NCI-H2196 (cell line): ENCODE results near the gene KRTAP4-16.
"Not testable (repeated sequence)": the region's sequence is repeated elsewhere in the genome, so short reads cannot be mapped to it uniquely, and the experiment has no call there.

Experiments
- DNase-seq: peaks from one replicate; lab custom pipeline; 2025; ENCODE audit not compliant: unreplicated experiment; lab: John Stamatoyannopoulos, UW

KRTAP4-16 gene

DNA sequence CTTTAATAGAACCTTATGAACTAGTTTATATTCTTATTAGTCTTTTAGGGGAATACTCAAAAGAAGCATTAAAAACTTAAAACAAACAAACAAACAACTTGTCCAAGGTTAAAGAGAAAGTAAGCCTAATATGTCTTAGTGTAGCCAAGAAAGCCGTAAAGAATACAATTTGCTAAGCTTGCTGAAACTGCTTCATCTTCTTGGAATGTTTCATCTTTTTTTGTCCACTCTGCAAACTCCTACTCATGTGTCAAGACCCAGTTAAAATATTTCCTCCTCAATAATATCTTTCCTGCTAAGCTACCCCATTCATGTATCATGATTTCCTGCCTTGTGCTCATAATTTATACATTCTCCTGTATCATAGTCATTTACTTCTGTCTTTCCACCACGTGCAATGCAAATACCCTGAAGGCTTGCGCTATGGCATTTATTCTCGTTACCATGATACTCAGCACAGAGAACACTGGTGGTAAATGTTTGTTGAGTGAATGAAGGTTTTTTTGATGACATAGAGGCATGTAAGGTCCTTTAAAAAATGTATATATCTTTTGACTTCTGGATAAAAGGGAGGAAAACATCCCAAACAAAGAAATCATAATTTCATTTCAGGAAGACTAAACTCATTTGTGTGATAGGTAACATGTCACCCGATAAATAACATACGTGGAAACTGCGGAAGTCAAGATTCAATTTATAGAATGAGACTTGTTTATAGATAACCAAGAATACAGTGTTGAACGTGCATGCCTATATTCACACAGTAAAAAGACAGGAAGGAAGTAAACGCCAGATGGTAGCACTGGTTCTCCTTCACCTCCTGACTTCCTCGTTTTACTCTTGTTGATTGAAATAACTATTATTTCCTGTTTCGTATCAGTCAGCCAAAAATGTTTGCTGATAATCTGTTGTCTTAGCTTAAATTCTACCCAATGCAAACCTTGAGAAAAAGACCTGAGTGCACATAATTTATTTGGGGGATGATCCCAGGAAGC lies 18.0 kb upstream of the KRTAP4-16 start:
- not testable (repeated sequence) for DNase-seq

DNA sequence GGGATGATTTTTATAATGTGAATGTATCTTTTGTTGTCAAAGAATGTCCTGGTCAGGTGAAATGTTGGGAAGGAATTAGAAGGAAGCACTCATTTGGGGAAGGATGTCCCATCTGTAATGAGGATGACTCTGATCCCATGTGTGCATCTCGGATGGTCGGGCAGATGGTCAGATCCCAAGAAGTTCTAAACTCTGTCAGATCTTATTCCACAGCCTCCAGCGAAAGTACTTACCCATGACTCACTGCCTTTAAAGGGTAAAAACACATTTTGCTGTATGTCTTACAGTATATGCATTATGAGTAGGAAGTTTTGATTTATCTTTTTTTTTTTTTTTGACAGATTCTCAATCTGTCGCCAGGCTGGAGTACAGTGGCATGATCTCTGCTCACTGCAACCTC lies 16.7 kb upstream of the KRTAP4-16 start:
- DNase-seq, result no peak

DNA sequence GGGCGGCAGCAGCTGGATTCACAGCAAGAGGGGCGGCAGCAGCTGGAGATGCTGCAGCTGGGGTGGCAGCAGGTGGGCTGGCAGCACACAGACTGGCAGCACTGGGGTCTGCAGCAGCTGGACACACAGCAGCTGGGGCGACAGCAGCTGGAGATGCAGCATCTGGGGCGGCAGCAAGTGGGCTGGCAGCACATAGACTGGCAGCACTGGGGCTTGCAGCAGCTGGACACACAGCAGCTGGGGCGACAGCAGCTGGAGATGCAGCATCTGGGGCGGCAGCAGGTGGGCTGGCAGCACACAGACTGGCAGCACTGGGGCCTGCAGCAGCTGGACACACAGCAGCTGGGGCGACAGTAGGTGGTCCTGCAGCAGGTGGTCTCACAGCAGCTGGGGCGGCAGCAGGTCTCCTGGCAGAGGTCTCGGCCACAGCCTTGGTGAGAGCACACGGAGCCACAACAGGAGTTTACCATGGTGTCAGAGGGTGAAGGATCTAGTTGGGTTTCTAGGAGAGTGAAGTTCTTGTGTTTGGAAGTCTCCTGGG lies 15.9 kb upstream of the KRTAP4-16 start, which contains the start of gene KRTAP4-11:
TSS of gene KRTAP4-11 (minus strand) at position 528 of the 541 bp plus-strand sequence. CDS start at position 470, 58 bp downstream.
- not testable (repeated sequence) for DNase-seq

DNA sequence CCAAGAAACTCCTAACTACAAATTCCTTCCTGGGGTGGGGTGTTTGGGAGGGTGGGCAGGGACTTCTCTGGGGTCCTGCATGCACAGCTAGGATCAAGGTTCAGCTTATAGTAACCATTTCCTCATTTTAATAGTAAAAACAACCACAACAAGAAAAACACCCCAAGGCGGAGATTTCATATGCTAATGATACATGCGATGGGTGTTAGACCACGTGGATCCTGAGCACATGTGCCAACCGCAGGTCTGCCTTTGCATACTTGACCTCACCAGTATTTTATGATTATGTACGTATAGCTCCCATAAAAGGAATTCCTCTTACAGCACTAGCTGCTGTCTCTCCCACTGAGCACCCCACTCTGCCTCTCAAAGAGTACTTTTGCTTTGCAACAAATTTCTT lies 14.3 kb upstream of the KRTAP4-16 start:
- no peak for DNase-seq

DNA sequence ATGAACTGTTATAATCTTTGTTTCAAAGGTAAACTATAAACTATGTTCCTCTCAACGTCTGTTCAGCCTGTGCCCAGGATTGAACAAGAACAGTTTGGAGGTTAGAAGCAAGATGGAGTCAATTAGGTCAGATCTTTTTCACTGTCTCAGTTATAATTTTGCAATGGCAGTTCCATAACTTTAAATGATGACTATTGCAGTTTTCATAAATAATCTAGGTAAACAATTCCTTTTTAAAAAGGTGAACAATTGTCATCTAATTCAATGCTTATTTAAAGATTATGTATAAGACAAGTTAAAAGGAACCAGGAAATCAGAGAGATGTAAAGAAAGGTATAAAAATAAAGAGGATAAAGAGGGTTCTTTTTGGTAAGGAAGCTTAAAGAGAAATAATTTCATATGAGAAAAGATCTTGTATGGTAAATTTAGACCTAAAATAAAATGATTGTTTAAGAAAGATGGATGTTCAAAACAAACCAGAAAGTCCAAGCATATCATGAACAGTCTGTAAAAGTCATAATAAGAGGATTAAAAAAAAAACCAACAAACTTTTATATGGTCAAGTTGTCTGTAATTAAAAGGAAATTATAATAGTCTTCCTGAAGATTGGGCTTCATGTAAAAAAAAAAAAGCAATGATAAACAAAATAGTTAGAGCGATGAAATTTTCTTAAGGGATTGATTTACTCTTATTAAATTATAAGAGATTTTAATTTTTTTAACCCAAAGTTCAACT lies 9.3 kb upstream of the KRTAP4-16 start:
- DNase-seq, result no peak

DNA sequence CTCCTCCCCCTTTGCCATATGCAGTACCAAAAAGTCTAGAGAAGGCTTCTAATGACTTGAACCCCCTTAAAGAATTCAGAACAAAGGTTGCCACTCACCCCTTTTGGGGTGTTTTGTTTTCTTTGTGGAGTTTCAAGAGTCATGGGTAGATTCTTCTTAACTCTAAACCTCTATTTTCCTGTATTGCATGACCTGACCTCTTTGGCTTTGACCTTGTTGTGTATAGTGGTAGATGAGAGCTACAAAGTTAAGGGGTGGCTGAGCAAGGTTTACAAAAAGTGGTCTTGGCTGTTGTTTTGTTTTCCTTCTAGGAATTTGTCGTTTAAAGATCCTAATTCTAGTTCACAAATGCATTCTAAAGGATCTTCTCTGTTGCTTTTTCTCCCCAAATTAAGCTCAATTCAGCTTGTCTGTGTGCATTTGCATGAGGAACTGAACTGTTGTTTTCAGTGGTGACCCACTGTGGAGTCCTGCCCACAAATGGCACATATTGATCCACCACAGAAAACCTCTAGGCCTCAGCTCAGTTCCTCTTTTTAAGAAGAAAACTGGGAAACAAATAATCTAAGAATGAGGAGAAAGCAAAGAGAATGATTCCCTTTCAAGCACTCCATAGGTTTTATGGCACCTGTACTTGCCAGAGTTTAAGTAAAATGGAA lies 6.8 kb upstream of the KRTAP4-16 start:
- not testable (repeated sequence) for DNase-seq

DNA sequence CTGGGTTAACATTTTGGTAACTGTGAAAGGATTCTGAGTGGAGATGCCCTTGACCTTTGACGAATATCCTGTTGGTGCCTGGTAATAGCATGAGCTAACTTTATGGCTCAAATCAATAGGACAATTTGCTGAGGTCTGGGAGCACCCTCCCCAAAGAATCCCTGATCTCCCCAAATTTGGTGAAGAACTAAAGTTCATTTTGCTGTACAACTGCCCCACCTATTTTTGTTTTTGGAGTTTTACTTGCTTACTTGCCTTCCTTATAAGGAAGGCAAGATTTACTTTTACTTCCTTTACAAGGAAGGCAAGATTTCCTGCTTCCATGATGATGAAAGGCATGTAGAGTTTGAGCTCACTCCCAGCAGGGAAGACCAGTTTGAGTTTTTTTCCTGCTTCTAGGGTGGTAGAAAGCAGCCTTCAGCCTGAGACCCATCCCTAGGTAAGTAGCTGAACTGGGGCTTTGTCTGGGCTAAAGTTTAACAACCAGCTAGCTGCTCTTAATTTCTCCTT lies 6.0 kb upstream of the KRTAP4-16 start:
- no peak for DNase-seq

DNA sequence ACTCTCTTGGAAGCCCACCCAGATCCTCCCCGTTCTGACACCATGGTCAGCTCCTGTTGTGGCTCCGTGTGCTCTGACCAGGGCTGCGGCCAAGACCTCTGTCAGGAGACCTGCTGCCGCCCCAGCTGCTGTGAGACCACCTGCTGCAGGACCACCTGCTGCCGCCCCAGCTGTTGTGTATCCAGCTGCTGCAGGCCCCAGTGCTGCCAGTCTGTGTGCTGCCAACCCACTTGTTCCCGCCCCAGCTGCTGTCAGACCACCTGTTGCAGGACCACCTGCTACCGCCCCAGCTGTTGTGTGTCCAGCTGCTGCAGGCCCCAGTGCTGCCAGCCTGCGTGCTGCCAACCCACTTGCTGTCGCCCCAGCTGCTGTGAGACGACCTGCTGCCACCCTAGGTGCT lies 3.3 kb upstream of the KRTAP4-16 start, which contains the start of gene KRTAP4-9:
TSS of gene KRTAP4-9 (plus strand) at position 43 of the 400 bp plus-strand sequence. CDS start at position 43, 0 bp downstream.
- not testable (repeated sequence) for DNase-seq

DNA sequence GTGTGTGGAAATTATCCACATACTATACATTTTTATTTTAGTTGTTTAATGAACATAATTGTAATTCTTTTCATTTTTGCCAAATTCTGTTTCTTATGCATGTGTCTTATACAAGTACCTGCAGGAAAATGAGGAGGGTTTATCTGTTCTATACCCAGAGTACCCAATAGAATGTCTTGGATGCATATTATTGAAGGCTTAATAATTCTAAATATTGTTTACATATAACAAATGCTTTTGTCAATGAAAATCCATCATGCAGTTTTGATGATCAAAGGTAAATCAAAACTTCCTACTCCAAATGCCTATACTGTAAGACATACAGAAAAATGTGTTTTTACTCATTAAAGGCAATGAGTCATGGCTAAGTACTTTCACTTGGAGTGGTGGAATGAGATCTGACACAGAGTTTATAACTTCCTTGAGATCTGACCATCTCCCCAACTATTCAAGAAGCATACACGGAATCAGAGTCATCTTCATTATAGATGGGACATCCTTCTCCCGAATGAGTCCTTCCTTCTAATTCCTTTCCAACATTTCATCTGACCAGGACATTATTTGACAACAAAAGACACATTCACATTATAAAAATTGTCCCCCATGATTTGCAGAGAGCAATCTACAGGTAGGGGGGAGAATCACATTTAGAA lies 2.5 kb upstream of the KRTAP4-16 start:
- not testable (repeated sequence) for DNase-seq

DNA sequence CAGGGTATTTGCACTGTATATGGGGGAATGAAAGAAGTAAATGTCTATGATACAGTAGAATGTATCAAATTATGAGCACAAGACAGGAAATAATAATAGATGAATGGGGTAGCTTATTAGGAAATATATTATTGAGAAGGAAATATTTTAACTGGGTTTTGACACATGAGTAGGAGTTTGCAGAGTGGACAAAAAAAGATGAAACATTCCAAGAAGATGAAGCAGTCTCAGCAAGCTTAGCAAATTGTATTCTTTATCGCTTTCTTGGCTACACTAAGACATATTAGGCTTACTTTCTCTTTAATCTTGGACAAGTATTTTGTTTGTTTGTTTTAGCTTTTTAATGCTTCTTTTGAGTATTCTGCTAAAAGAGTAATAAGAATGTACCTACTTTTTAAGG lies 1.9 kb upstream of the KRTAP4-16 start:
- no peak for DNase-seq

DNA sequence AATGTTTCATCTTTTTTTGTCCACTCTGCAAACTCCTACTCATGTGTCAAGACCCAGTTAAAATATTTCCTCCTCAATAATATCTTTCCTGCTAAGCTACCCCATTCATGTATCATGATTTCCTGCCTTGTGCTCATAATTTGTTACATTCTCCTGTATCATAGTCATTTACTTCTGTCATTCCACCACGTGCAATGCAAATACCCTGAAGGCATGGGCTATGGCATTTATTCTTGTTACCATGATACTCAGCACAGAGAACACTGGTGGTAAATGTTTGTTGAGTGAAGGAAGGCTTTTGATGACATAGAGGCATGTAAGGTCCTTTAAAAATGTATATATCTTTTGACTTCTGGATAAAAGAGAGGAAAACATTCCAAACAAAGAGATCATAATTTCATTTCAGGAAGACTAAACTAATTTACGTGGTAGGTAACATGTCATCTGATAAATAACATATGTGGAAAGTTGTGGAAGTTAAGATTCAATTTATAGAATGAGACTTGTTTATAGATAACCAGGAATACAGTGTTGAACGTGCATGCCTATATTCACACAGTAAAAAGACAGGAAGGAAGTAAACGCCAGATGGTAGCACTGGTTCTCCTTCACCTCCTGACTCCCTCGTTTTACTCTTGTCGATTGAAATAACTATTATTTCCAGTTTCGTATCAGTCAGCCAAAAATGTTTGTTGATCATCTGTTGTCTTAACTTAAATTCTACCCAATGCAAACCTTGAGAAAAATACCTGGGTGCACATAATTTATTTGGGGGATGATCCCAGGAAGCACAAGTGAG lies 2.1 kb downstream of the KRTAP4-16 start:
- DNase-seq, result not testable (repeated sequence)

DNA sequence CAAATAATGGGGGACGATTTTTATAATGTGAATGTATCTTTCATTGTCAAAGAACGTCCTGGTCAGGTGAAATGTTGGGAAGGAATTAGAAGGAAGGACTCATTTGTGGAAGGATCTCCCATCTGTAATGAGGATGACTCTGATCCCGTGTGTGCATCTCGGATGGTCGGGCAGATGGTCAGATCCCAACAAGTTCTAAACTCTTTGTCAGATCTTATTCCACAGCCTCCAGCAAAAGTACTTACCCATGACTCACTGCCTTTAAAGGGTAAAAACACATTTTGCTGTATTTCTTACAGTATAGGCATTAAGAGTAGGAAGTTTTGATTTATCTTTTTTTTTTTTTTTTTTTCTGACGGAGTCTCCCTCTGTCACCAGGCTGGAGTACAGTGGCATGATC lies 3.5 kb downstream of the KRTAP4-16 start:
- no peak for DNase-seq

DNA sequence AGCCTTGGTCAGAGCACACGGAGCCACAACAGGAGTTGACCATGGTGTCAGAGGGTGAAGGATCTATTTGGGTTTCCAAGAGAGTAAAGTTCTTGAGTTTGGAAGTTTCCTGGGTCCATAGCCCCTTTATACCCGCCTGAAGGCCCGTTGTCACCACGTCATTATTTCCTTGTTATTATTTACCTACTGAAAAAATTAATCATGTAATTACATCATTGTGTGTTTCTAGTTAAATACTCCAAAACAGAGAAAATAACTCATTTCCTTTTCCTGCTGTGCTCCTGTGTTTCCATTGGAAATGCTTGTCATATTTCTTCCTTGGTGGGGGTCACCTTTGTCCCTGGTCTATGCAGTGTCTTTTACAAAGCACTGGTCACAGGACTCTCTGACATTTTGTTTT lies 4.0 kb downstream of the KRTAP4-16 start, which contains the start of gene KRTAP4-8:
TSS of gene KRTAP4-8 (minus strand) at position 101 of the 400 bp plus-strand sequence. CDS start at position 43, 58 bp downstream.
- no peak for DNase-seq

DNA sequence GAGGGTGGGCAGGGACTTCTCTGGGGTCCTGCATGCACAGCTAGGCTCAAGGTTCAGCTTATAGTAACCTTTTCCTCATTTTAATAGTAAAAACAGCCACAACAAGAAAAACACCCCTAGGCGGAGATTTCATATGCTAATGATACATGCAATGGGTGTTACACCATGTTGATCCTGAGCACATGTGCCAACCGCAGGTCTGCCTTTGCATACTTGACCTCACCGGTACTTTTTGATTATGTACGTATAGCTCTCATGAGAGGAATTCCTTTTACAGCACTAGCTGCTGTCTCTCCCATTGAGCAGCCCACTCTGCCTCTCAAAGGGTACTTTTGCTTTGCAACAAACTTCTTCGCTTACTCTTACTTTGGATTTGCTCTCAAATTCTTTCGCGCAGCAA lies 6.0 kb downstream of the KRTAP4-16 start:
- no peak for DNase-seq

DNA sequence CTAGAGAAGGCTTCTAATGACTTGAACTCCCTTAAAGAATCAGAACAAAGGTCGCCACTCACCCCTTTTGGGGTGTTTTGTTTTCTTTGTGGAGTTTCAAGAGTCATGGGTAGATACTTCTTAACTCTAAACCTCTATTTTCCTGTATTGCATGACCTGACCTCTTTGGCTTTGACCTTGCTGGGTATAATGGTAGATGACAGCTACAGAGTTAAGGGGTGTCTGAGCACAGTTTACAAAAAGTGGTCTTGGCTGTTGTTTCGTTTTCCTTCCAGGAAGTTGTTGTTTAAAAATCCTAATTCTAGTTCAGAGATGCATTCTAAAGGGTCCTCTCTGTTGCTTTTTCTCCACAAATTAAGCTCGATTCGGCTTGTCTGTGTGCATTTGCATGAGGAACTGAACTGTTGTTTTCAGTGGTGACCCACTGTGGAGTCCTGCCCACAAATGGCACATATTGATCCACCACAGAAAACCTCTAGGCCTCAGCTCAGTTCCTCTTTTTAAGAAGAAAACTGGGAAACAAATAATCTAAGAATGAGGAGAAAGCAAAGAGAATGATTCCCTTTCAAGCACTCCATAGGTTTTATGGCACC lies 13.2 kb downstream of the KRTAP4-16 start:
- DNase-seq, result not testable (repeated sequence)

DNA sequence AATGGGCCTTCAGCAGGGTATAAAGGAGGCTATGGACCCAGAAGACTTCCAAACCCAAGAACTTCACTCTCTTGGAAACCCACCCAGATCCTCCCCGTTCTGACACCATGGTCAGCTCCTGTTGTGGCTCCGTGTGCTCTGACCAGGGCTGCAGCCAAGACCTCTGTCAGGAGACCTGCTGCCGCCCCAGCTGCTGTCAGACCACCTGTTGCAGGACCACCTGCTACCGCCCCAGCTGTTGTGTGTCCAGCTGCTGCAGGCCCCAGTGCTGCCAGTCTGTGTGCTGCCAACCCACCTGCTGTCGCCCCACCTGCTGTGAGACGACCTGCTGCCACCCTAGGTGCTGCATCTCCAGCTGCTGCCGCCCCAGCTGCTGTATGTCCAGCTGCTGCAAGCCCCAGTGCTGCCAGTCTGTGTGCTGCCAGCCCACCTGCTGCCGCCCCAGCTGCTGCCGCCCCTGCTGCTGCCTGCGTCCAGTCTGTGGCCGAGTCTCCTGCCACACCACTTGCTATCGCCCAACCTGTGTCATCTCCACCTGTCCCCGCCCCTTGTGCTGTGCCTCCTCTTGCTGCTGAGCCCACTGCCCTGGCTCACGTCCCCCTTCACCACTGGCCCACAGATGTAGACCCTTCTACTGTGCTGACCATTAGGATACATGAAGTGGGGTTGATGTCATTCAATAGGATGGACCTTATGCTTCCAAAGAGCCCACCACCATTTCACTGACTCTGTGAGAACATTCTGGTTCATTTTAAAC lies 17.7 kb downstream of the KRTAP4-16 start, which contains the start of gene KRTAP4-7:
TSS of gene KRTAP4-7 (plus strand) at position 51 of the 757 bp plus-strand sequence. CDS start at position 108, 57 bp downstream.
- not testable (repeated sequence) for DNase-seq

DNA sequence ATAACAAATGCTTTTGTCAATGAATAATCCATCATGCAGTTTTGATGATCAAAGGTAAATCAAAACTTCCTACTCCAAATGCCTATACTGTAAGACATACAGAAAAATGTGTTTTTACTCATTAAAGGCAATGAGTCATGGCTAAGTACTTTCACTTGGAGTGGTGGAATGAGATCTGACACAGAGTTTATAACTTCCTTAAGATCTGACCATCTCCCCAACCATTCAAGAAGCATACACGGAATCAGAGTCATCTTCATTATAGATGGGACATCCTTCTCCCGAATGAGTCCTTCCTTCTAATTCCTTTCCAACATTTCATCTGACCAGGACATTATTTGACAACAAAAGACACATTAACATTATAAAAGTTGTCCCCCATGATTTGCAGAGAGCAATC lies 18.6 kb downstream of the KRTAP4-16 start:
- not testable (repeated sequence) for DNase-seq

DNA sequence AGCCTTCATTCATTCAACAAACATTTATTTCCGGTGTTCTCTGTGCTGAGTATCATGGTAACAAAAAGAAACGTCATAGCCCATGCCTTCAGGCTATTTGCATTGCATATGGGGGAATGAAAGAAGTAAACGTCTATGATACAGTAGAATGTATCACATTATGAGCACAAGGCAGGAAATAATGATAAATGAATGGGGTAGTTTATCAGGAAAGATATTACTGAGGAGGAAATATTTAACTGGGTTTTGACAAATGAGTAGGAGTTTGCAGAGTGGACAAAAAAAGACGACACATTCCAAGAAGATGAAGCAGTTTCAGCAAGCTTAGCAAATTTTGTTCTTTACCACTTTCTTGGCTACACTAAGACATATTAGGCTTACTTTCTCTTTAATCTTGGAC lies 19.4 kb downstream of the KRTAP4-16 start:
- DNase-seq, result no peak
